Prostate gland (tissue), 2 donors: ENCODE measurements around the gene CDC45. TPM values are rescaled to one million over a fixed set of nuclear protein-coding genes. Genes with fewer than 3 reads are reported as not detected.
A peak's percentile ranks its signal among the peaks of the same experiment; 100 is the strongest.

Experiments used
- DNase-seq: peaks from one replicate; pipeline ENCODE4 v3.0.0-alpha.2; 2019; ENCODE audit warnings: low spot score
- H3K27ac ChIP-seq, 2 donors: fragments of 200-600 bp; sonication (generic); 2 replicates each; pipeline ENCODE4 v1.5.1; 2017 to 2019
- H3K27me3 ChIP-seq: fragments of 200-600 bp; sonication (generic); replicated peaks from 2 replicates; pipeline ENCODE4 v1.5.1; 2019; ENCODE audit not compliant: insufficient read depth
- H3K36me3 ChIP-seq, 2 donors: fragments of 200-600 bp; sonication (generic); 1 replicate in 1 of 2; 2 replicates in 1 of 2; pipeline versions ENCODE4 v1.5.1 to v1.8.1; 2017 to 2019
- H3K4me1 ChIP-seq: fragments of 200-600 bp; sonication (generic); replicated peaks from 2 replicates; pipeline ENCODE4 v1.5.1; 2019
- H3K4me3 ChIP-seq, 2 donors: fragments of 200-600 bp; sonication (generic); 2 replicates each; pipeline ENCODE4 v1.5.1; 2017 to 2019
- H3K9me3 ChIP-seq: fragments of 200-600 bp; sonication (generic); 2 replicates; pipeline ENCODE4 v1.5.1; 2017
- CTCF ChIP-seq, 4 experiments: fragments of 200-600 bp in 2 of 4; fragments of 450-650 bp in 2 of 4; sonication (generic) in 2 of 4; IDR thresholded peaks; 1 replicate in 3 of 4; 2 replicates in 1 of 4; pipeline ENCODE4 v1.5.1; 2016 to 2019; ENCODE audit warnings: antibody characterized with exemption in 4 of 4, mild to moderate bottlenecking in 2 of 4, moderate library complexity in 2 of 4
- POLR2A ChIP-seq: fragments of 450-650 bp; IDR thresholded peaks from one replicate; pipeline ENCODE4 v1.6.1; 2016; ENCODE audit warnings: antibody characterized with exemption, mild to moderate bottlenecking
- POLR2AphosphoS5 ChIP-seq: sonication (generic); formaldehyde crosslinking; IDR thresholded peaks from one replicate; pipeline ENCODE4 v1.6.1; 2017; ENCODE audit warnings: antibody characterized with exemption
- WGBS: methylation state at CpG from one replicate; pipeline ENCODE4 v1.1.5; 2018; 5-methylcytosine and 5-hydroxymethylcytosine counted together
- intact Hi-C: fragments of 100-400 bp; cut with DNase I; formaldehyde crosslinking; loops from one replicate; pipeline ENCODE4 v1.14.2; 2022
- total RNA-seq, 2 donors: library from RNA; depleted of rRNA; stranded (reverse); fragments of >200 nt; gene quantifications; one replicate each; pipeline ENCODE4 v1.1.0, GENCODE V29; 2016

CDC45 gene
- total RNA-seq = 10 to 100 TPM in 1 of 2 donors, 1 to 10 TPM in 1; 2.0 to 11.5 TPM

GRCh38 chr22:19479355-19480172 lies at the start of gene CDC45:
TSS of gene CDC45 (plus strand) at chr22:19479920. CDS start at chr22:19479969, 49 bp downstream.
- peak; percentile 81 for TF ChIP-seq POLR2AphosphoS5
- TF ChIP-seq POLR2A = peak; percentile 19
- no peak for TF ChIP-seq CTCF (IDR thresholded peaks at IDR 0.05)
- no peaks in the 10 kb centered on the region for H3K36me3 ChIP-seq
- H3K27ac ChIP-seq = peak within 1 kb of the TSS; percentile 93 to 96
- intact Hi-C loops = loop anchor here (2.0 to 10.0 kb wide), 4 partner anchors 37 to 335 kb away; partner anchors contain the start of genes CLTCL1 and ESS2
- peak; percentile 98 for DNase-seq
- H3K27me3 ChIP-seq = no peaks in the 10 kb centered on the region
- under 1% methylated on average over 46 of the region's 50 CpGs for WGBS
- peaks cover 5% of the 10 kb centered on the region for H3K4me1 ChIP-seq
- peak within 1 kb of the TSS; percentile 71 to 77 for H3K4me3 ChIP-seq
- H3K9me3 ChIP-seq = no peaks in the 10 kb centered on the region

- H3K27ac ChIP-seq = peak overlapping the region in 1 of 2 donors; percentile 40
- no peaks in the 10 kb centered on the region for H3K9me3 ChIP-seq
- no peaks in the 10 kb centered on the region for H3K27me3 ChIP-seq
- peak overlapping the region; percentile 59 to 77 for H3K4me3 ChIP-seq
- WGBS = 19% methylated on average over 12 of the region's 12 CpGs
- H3K4me1 ChIP-seq = peaks cover 20% of the 10 kb centered on the region
- H3K36me3 ChIP-seq = peaks cover 0 to under 1% of the 10 kb centered on the region in 2 donors
- intact Hi-C loops = loop anchor here (5.0 kb wide), 1 partner anchor 248 kb away; no protein-coding TSS in a partner anchor
- DNase-seq = no peak
- no peak for TF ChIP-seq POLR2AphosphoS5
These were observed 49.5 kb upstream of the CDC45 start for GRCh38 chr22:19429950-19430889.

- H3K4me1 ChIP-seq = peaks cover 20% of the 10 kb centered on the region
- intact Hi-C loops = loop anchor here (5.0 kb wide), 1 partner anchor 249 kb away; no protein-coding TSS in a partner anchor
- peak; percentile 12 for DNase-seq
- WGBS = under 1% methylated on average over 42 of the region's 53 CpGs
- H3K27ac ChIP-seq = peak overlapping the region; percentile 40 to 45
- TF ChIP-seq POLR2AphosphoS5 (no peak), CTCF (IDR thresholded peaks at IDR 0.05) (no peak), POLR2A (no peak)
- H3K9me3 ChIP-seq = no peaks in the 10 kb centered on the region
- peak overlapping the region; percentile 59 to 77 for H3K4me3 ChIP-seq
- peaks cover 0 to 8% of the 10 kb centered on the region in 2 donors for H3K36me3 ChIP-seq
- H3K27me3 ChIP-seq = no peaks in the 10 kb centered on the region
These were observed 48.7 kb upstream of the CDC45 start for GRCh38 chr22:19430890-19431541.

- H3K27ac ChIP-seq = peak within 1 kb of the TSS; percentile 89 to 95
- no peaks in the 10 kb centered on the region for H3K9me3 ChIP-seq
- under 1% methylated on average over 66 of the region's 66 CpGs for WGBS
- intact Hi-C loops = loop anchor here (5.0 kb wide), 1 partner anchor 249 kb away; no protein-coding TSS in a partner anchor
- peak; percentile 31 for TF ChIP-seq POLR2AphosphoS5
- no peak for TF ChIP-seq POLR2A
- TF ChIP-seq CTCF (IDR thresholded peaks at IDR 0.05) = peak in 1 of 4 experiments; percentile 5
- peaks cover 20% of the 10 kb centered on the region for H3K4me1 ChIP-seq
- peak; percentile 71 for DNase-seq
- H3K4me3 ChIP-seq = peak within 1 kb of the TSS; percentile 59 to 77
- peaks cover 0 to 10% of the 10 kb centered on the region in 2 donors for H3K36me3 ChIP-seq
- H3K27me3 ChIP-seq = no peaks in the 10 kb centered on the region
These were observed 48.0 kb upstream of the CDC45 start, which contains the start of gene HIRA for GRCh38 chr22:19431649-19432132. TSS of gene HIRA (minus strand) at chr22:19431733. CDS start at chr22:19431476, 257 bp downstream.
